HCT116 (cell line): Measurements from ENCODE around the gene FNDC11. TPM values are rescaled to one million over a fixed set of nuclear protein-coding genes. Genes with fewer than 3 reads are reported as not detected.

Experiments
- ATAC-seq: fragments of 200-7000 bp; cut with Tn5 transposase; 2 replicates; pipeline ENCODE4 v1.9.1; 2020; ENCODE audit warnings: mild to moderate bottlenecking, moderate library complexity
- BruUV-seq: library from RNA; stranded (reverse); fragments of 400-500 nt; replicated peaks from 2 replicates; lab custom pipeline; 2021; lab: Mats Ljungman, UMichigan
- CTCF ChIA-PET: fragments of 300-600 bp; sonication (Branson Sonifier 250); formaldehyde crosslinking; loops from one replicate; lab custom pipeline; 2021; ENCODE audit warnings: antibody characterized with exemption; lab: Charles Lee
- POLR2A ChIA-PET: fragments of 300-600, 350-600 bp; sonication (Branson Sonifier 250); formaldehyde crosslinking; loops from one replicate; lab custom pipeline; 2021; ENCODE audit warnings: antibody characterized with exemption; lab: Charles Lee
- RAD21 ChIA-PET, 2 experiments: fragments of 300-600 bp; sonication (Branson Sonifier 250); formaldehyde crosslinking; loops; one replicate each; lab custom pipeline; 2023; ENCODE audit warnings: low total read pairs in 2 of 2; ENCODE audit not compliant: uncharacterized antibody in 2 of 2, unreplicated experiment in 2 of 2, low non-redundant PET in 1 of 2; lab: Charles Lee
- DNase-seq: peaks from one replicate; pipeline ENCODE4 v3.0.0-alpha.2; 2010; ENCODE audit warnings: low read depth, low spot score
- H2AFZ ChIP-seq: fragments of 200-600 bp; shearing (Covaris generic), sonication (generic); 2 replicates; pipeline ENCODE4 v1.6.1; 2017; ENCODE audit warnings: low read depth, mixed run types, mixed read lengths, antibody characterized with exemption, low read length; ENCODE audit not compliant: poor library complexity, severe bottlenecking
- H3K27ac ChIP-seq: 2 replicates; pipeline ENCODE4 v1.5.1; 2012; ENCODE audit warnings: low read depth, low read length
- H3K27me3 ChIP-seq: fragments of 200-600 bp; sonication (generic); 2 replicates; pipeline ENCODE4 v1.6.1; 2016; ENCODE audit warnings: mixed run types, low read length, mixed read lengths; ENCODE audit not compliant: insufficient read depth
- H3K36me3 ChIP-seq, 2 experiments: fragments of 200-500 bp in 1 of 2; fragments of 200-600 bp in 1 of 2; sonication (Bioruptor generic) in 1 of 2; sonication (generic) in 1 of 2; 2 replicates each; pipeline versions ENCODE4 v1.5.1 to v1.6.1; 2014 to 2016; ENCODE audit warnings: low read length in 2 of 2, inconsistent platforms in 1 of 2, mixed read lengths in 1 of 2, mixed run types in 1 of 2; ENCODE audit not compliant: insufficient read depth in 2 of 2, control insufficient read depth in 1 of 2
- H3K4me1 ChIP-seq, 2 experiments: fragments of 200-600 bp in 1 of 2; sonication (generic) in 1 of 2; 2 replicates each; pipeline versions ENCODE4 v1.5.1 to v1.6.1; 2012 to 2017; ENCODE audit warnings: low read length in 2 of 2, inconsistent platforms in 1 of 2, mild to moderate bottlenecking in 1 of 2, mixed read lengths in 1 of 2, mixed run types in 1 of 2, moderate library complexity in 1 of 2; ENCODE audit not compliant: insufficient read depth in 2 of 2, control insufficient read depth in 1 of 2
- H3K4me2 ChIP-seq: fragments of 200-600 bp; sonication (generic); 2 replicates; pipeline ENCODE4 v1.6.1; 2017; ENCODE audit warnings: mixed run types, low read length, mixed read lengths
- H3K4me3 ChIP-seq, 2 experiments: fragments of 200-600 bp in 1 of 2; sonication (generic) in 1 of 2; replicated peaks in 1 of 2; 2 replicates each; pipeline ENCODE4 v1.5.1; 2011 to 2016; ENCODE audit warnings: low read length in 2 of 2, control low read depth in 1 of 2, low read depth in 1 of 2, mild to moderate bottlenecking in 1 of 2, mixed read lengths in 1 of 2, mixed run types in 1 of 2
- H3K79me2 ChIP-seq: fragments of 200-600 bp; sonication (generic); 2 replicates; pipeline ENCODE4 v1.6.1; 2017; ENCODE audit warnings: mild to moderate bottlenecking, mixed run types, low read length, moderate library complexity, mixed read lengths; ENCODE audit not compliant: insufficient read depth
- H3K9ac ChIP-seq: fragments of 200-600 bp; sonication (generic); 2 replicates; pipeline ENCODE4 v1.6.1; 2016; ENCODE audit warnings: low read length, mixed read lengths
- H3K9me2 ChIP-seq: fragments of 200-600 bp; sonication (generic), shearing (Covaris generic); 2 replicates; pipeline ENCODE4 v1.6.1; 2017; ENCODE audit warnings: mixed run types, mild to moderate bottlenecking, moderate library complexity; ENCODE audit not compliant: insufficient read depth
- H3K9me3 ChIP-seq, 2 experiments: fragments of 200-500 bp in 1 of 2; fragments of 200-600 bp in 1 of 2; sonication (Bioruptor generic) in 1 of 2; sonication (generic) in 1 of 2; 2 replicates each; pipeline ENCODE4 v1.6.1; 2014 to 2017; ENCODE audit warnings: low read length in 2 of 2, mixed read lengths in 2 of 2, inconsistent platforms in 1 of 2, low read depth in 1 of 2, mild to moderate bottlenecking in 1 of 2, mixed run types in 1 of 2, moderate library complexity in 1 of 2; ENCODE audit not compliant: control insufficient read depth in 1 of 2, insufficient read depth in 1 of 2
- H4K20me1 ChIP-seq: fragments of 200-600 bp; sonication (generic), shearing (Covaris generic); 2 replicates; pipeline ENCODE4 v1.6.1; 2017; ENCODE audit warnings: mixed run types, mild to moderate bottlenecking, moderate library complexity; ENCODE audit not compliant: insufficient read depth
- CBX3 ChIP-seq: IDR thresholded peaks from 2 replicates; pipeline ENCODE4 v1.6.1; 2012; ENCODE audit warnings: low read depth
- CEBPB ChIP-seq: IDR thresholded peaks from 2 replicates; pipeline ENCODE4 v1.6.1; 2012; ENCODE audit warnings: low read depth
- EGR1 ChIP-seq: IDR thresholded peaks from 2 replicates; pipeline ENCODE4 v1.6.1; 2012; ENCODE audit warnings: low read depth
- ELF1 ChIP-seq: IDR thresholded peaks from 2 replicates; pipeline ENCODE4 v1.6.1; 2012; ENCODE audit warnings: low read depth, borderline replicate concordance
- EZH2 ChIP-seq: fragments of 200-600 bp; sonication (generic); IDR thresholded peaks from 2 replicates; pipeline ENCODE4 v1.6.1; 2017; ENCODE audit warnings: antibody characterized with exemption, mixed run types
- EZH2phosphoT487 ChIP-seq: fragments of 200-600 bp; IDR thresholded peaks from 2 replicates; pipeline ENCODE4 v1.6.1; 2018; ENCODE audit warnings: antibody characterized with exemption, borderline replicate concordance
- FOSL1 ChIP-seq: IDR thresholded peaks from 2 replicates; pipeline ENCODE4 v1.6.1; 2012; ENCODE audit warnings: low read depth
- JUND ChIP-seq: IDR thresholded peaks from 2 replicates; pipeline ENCODE4 v1.6.1; 2012
- MAX ChIP-seq: IDR thresholded peaks from 2 replicates; pipeline ENCODE4 v1.6.1; 2012
- POLR2A ChIP-seq: IDR thresholded peaks from 2 replicates; pipeline ENCODE4 v1.7.0; 2011; ENCODE audit warnings: borderline replicate concordance; ENCODE audit not compliant: insufficient read depth, insufficient read length; ENCODE audit errors: extremely low read depth
- REST ChIP-seq: IDR thresholded peaks from 2 replicates; pipeline ENCODE4 v1.6.1; 2012; ENCODE audit warnings: low read depth
- SP1 ChIP-seq: IDR thresholded peaks from 2 replicates; pipeline ENCODE4 v1.6.1; 2012; ENCODE audit warnings: low read depth
- SRF ChIP-seq: IDR thresholded peaks from 2 replicates; pipeline ENCODE4 v1.6.1; 2012; ENCODE audit warnings: low read depth
- TCF7L2 ChIP-seq: IDR thresholded peaks from 2 replicates; pipeline ENCODE4 v1.7.0; 2011; ENCODE audit warnings: borderline replicate concordance, inconsistent platforms; ENCODE audit not compliant: insufficient read depth, insufficient read length; ENCODE audit errors: extremely low read depth
- YY1 ChIP-seq: IDR thresholded peaks from 2 replicates; pipeline ENCODE4 v1.6.1; 2011; ENCODE audit warnings: low read length, low read depth, moderate library complexity, mild to moderate bottlenecking; ENCODE audit not compliant: insufficient replicate concordance; ENCODE audit errors: extremely low read depth
- ZFX ChIP-seq: fragments of 450-650 bp; IDR thresholded peaks from 2 replicates; pipeline ENCODE4 v1.6.1; 2017
- ZNF274 ChIP-seq: fragments of 200-500 bp; sonication (Bioruptor generic); IDR thresholded peaks from 2 replicates; pipeline ENCODE4 v1.6.1; 2014; ENCODE audit warnings: mild to moderate bottlenecking, low read depth, low read length, inconsistent platforms
- intact Hi-C: fragments of 100-400 bp; cut with micrococcal nuclease; formaldehyde crosslinking; loops from 2 replicates; pipeline ENCODE4 v1.10.0; 2022
- total RNA-seq: library from RNA; stranded (reverse); gene quantifications from one replicate; pipeline ENCODE4 v1.2.1, GENCODE V29; 2021; ENCODE audit not compliant: unreplicated experiment

Gene FNDC11
- total RNA-seq, 1 experiment from 2014 or later = 5.5 TPM

- ATAC-seq (no peak), DNase-seq (no peak)
- Histone ChIP-seq H2AFZ (no peak overlapping the region), H4K20me1 (no peaks in the 10 kb centered on the region), H3K4me3 (no peak overlapping the region), H3K4me1 (peaks cover 6 to 12% of the 10 kb centered on the region in 2 experiments; a peak in 3 of 4 replicates), H3K36me3 (no peaks in the 10 kb centered on the region), H3K9me3 (no peaks in the 10 kb centered on the region; a peak in 1 of 4 replicates), H3K27me3 (no peaks in the 10 kb centered on the region), H3K9me2 (no peaks in the 10 kb centered on the region), H3K27ac (no peak overlapping the region), H3K9ac (no peak overlapping the region), H3K4me2 (no peak overlapping the region), H3K79me2 (no peaks in the 10 kb centered on the region)
- RAD21 ChIA-PET = no interaction called here
- CTCF ChIA-PET = no interaction called here
- no TSS peak for BruUV-seq
- POLR2A ChIA-PET = no interaction called here
- intact Hi-C loops = no loop called here
- TF ChIP-seq TCF7L2 (no peak), EZH2 (no peak), POLR2A (no peak), YY1 (no peak), ZFX (no peak), CEBPB (no peak), MAX (no peak), ELF1 (no peak), ZNF274 (no peak), EGR1 (no peak), JUND (no peak), EZH2phosphoT487 (no peak), SRF (no peak)
These were observed 48.7 kb upstream of the FNDC11 start for GRCh38 chr20:63505281-63505680.

GRCh38 chr20:63505723-63506122 lies 48.2 kb upstream of the FNDC11 start:
- no peak overlapping the region for H2AFZ ChIP-seq
- ChIA-PET CTCF (no interaction called here), RAD21 (no interaction called here), POLR2A (no interaction called here)
- no peaks in the 10 kb centered on the region for H3K9me2 ChIP-seq
- no peaks in the 10 kb centered on the region for H3K27me3 ChIP-seq
- no peak overlapping the region for H3K4me3 ChIP-seq
- ATAC-seq (no peak), DNase-seq (no peak)
- no peaks in the 10 kb centered on the region for H3K36me3 ChIP-seq
- H4K20me1 ChIP-seq = no peaks in the 10 kb centered on the region
- H3K9ac ChIP-seq = no peak overlapping the region
- no peaks in the 10 kb centered on the region for H3K79me2 ChIP-seq
- no peak overlapping the region for H3K4me2 ChIP-seq
- no TSS peak for BruUV-seq
- no peak overlapping the region for H3K27ac ChIP-seq
- peaks cover 6 to 12% of the 10 kb centered on the region in 2 experiments; a peak in 3 of 4 replicates for H3K4me1 ChIP-seq
- intact Hi-C loops = no loop called here
- no peaks in the 10 kb centered on the region; a peak in 1 of 4 replicates for H3K9me3 ChIP-seq
- TF ChIP-seq SP1 = no peak
- no peak for TF ChIP-seq YY1
- TF ChIP-seq EGR1 = no peak
- TF ChIP-seq TCF7L2 = no peak
- no peak for TF ChIP-seq REST
- TF ChIP-seq EZH2phosphoT487 = no peak
- no peak for TF ChIP-seq POLR2A
- TF ChIP-seq FOSL1 = no peak
- no peak for TF ChIP-seq CBX3
- TF ChIP-seq ZNF274 = no peak
- TF ChIP-seq MAX = no peak
- TF ChIP-seq ELF1 = no peak
